SK-N-SH treated with all-trans-retinoic acid at 6 μM for 48 hours (cell line): ENCODE data around the gene DYNLT3.
A peak's percentile ranks its signal among the peaks of the same experiment; 100 is the strongest.

ENCODE experiments used
- ATAC-seq: fragments of 200-7000 bp; cut with Tn5 transposase; 3 replicates; pipeline ENCODE4 v1.9.1; 2020; ENCODE audit warnings: mild to moderate bottlenecking, moderate library complexity
- ARNTL ChIP-seq: fragments of 450-650 bp; formaldehyde crosslinking; IDR thresholded peaks from 2 replicates; pipeline ENCODE4 v1.5.0; 2020; ENCODE audit warnings: low read depth, mild to moderate bottlenecking, moderate library complexity, borderline replicate concordance
- BACH2 ChIP-seq: fragments of 250-450 bp; sonication (Bioruptor Pico); IDR thresholded peaks from 2 replicates; pipeline ENCODE4 v1.9.0; 2021; ENCODE audit warnings: mild to moderate bottlenecking, borderline replicate concordance
- CREB5 ChIP-seq: fragments of 250-450 bp; sonication (Bioruptor Pico); IDR thresholded peaks from 2 replicates; pipeline ENCODE4 v1.5.1; 2020; ENCODE audit warnings: low read depth, mild to moderate bottlenecking, moderate library complexity
- CSDC2 ChIP-seq: fragments of 250-450 bp; sonication (Bioruptor Pico); IDR thresholded peaks from 2 replicates; pipeline ENCODE4 v1.5.0; 2020; ENCODE audit warnings: mild to moderate bottlenecking, moderate library complexity
- CSRNP3 ChIP-seq: fragments of 250-450 bp; sonication (Bioruptor Pico); IDR thresholded peaks from 2 replicates; pipeline ENCODE4 v1.5.1; 2021; ENCODE audit warnings: mild to moderate bottlenecking, moderate library complexity
- ESRRG ChIP-seq: fragments of 250-450 bp; sonication (Bioruptor Pico); IDR thresholded peaks from 2 replicates; pipeline ENCODE4 v1.6.1; 2021; ENCODE audit warnings: mild to moderate bottlenecking
- GLIS3 ChIP-seq: fragments of 250-450 bp; sonication (Bioruptor Pico); IDR thresholded peaks from 2 replicates; pipeline ENCODE4 v1.5.0; 2020; ENCODE audit warnings: mild to moderate bottlenecking, moderate library complexity
- ISL1 ChIP-seq: fragments of 250-450 bp; sonication (Bioruptor Pico); IDR thresholded peaks from 2 replicates; pipeline ENCODE4 v2.1.2; 2022; ENCODE audit warnings: mild to moderate bottlenecking, moderate library complexity
- OSR1 ChIP-seq: fragments of 250-450 bp; sonication (Bioruptor Pico); IDR thresholded peaks from 2 replicates; pipeline ENCODE4 v1.8.0; 2022; ENCODE audit warnings: moderate library complexity, mild to moderate bottlenecking, inconsistent platforms
- PATZ1 ChIP-seq: fragments of 250-450 bp; sonication (Bioruptor Pico); IDR thresholded peaks from 2 replicates; pipeline ENCODE4 v1.8.0; 2020; ENCODE audit warnings: mild to moderate bottlenecking, moderate library complexity, borderline replicate concordance
- POU6F1 ChIP-seq: fragments of 250-450 bp; sonication (Bioruptor Pico); IDR thresholded peaks from 2 replicates; pipeline ENCODE4 v1.8.0; 2021; ENCODE audit warnings: low read depth, mild to moderate bottlenecking, moderate library complexity, borderline replicate concordance
- RARB ChIP-seq: fragments of 250-450 bp; sonication (Bioruptor Pico); IDR thresholded peaks from 2 replicates; pipeline ENCODE4 v1.8.0; 2021; ENCODE audit warnings: mild to moderate bottlenecking, moderate library complexity
- SNAI2 ChIP-seq: fragments of 250-450 bp; sonication (Bioruptor Pico); IDR thresholded peaks from 2 replicates; pipeline ENCODE4 v1.5.0; 2020; ENCODE audit warnings: mild to moderate bottlenecking, moderate library complexity
- TOX ChIP-seq: fragments of 250-450 bp; sonication (Bioruptor Pico); IDR thresholded peaks from 2 replicates; pipeline ENCODE4 v1.8.0; 2021; ENCODE audit warnings: mild to moderate bottlenecking, moderate library complexity, borderline replicate concordance
- TSHZ2 ChIP-seq: fragments of 250-450 bp; sonication (Bioruptor Pico); IDR thresholded peaks from 2 replicates; pipeline ENCODE4 v1.5.0; 2020; ENCODE audit warnings: mild to moderate bottlenecking, moderate library complexity
- ZFP3 ChIP-seq: fragments of 250-450 bp; sonication (Bioruptor Pico); IDR thresholded peaks from 2 replicates; pipeline ENCODE4 v1.5.0; 2020; ENCODE audit warnings: mild to moderate bottlenecking, moderate library complexity
- ZFP30 ChIP-seq: fragments of 450-650 bp; formaldehyde crosslinking; IDR thresholded peaks from 2 replicates; pipeline ENCODE4 v1.5.0; 2022; ENCODE audit warnings: mild to moderate bottlenecking, moderate library complexity
- ZNF565 ChIP-seq: fragments of 450-650 bp; formaldehyde crosslinking; conservative IDR thresholded peaks from 2 replicates; pipeline ENCODE4 v1.5.0; 2020; ENCODE audit warnings: low read depth, mild to moderate bottlenecking, moderate library complexity
- ZNF70 ChIP-seq: fragments of 450-650 bp; formaldehyde crosslinking; IDR thresholded peaks from 2 replicates; pipeline ENCODE4 v1.5.0; 2020; ENCODE audit warnings: mild to moderate bottlenecking, moderate library complexity
- ZNF8 ChIP-seq: fragments of 450-650 bp; formaldehyde crosslinking; IDR thresholded peaks from 2 replicates; pipeline ENCODE4 v1.5.0; 2020; ENCODE audit warnings: mild to moderate bottlenecking, moderate library complexity

Gene DYNLT3

GRCh38 chrX:37834937-37835336 is 12.4 kb downstream of the DYNLT3 start:
- TF ChIP-seq SNAI2 (CRISPR knock-in tag) (no peak), OSR1 (CRISPR knock-in tag) (no peak), CREB5 (no peak), PATZ1 (CRISPR knock-in tag) (no peak), ARNTL (CRISPR knock-in tag) (no peak)
- no peak for ATAC-seq

GRCh38 chrX:37830371-37830770 is 17.0 kb downstream of the DYNLT3 start:
- ATAC-seq: no peak
- TF ChIP-seq ZFP30 (CRISPR knock-in tag) (no peak), OSR1 (CRISPR knock-in tag) (no peak), TOX (CRISPR knock-in tag) (no peak), TSHZ2 (CRISPR knock-in tag) (no peak), CSRNP3 (CRISPR knock-in tag) (no peak), GLIS3 (no peak), PATZ1 (CRISPR knock-in tag) (no peak), BACH2 (CRISPR knock-in tag) (no peak), ISL1 (CRISPR knock-in tag) (no peak), SNAI2 (CRISPR knock-in tag) (no peak), ESRRG (CRISPR knock-in tag) (no peak)

- TF ChIP-seq ZNF8: no peak
- TF ChIP-seq ZFP3 (CRISPR knock-in tag): no peak
- no peak for TF ChIP-seq CREB5
- no peak for TF ChIP-seq CSDC2 (CRISPR knock-in tag)
- no peak for TF ChIP-seq GLIS3
- TF ChIP-seq ESRRG (CRISPR knock-in tag): no peak
- no peak for ATAC-seq
These were observed 17.6 kb downstream of the DYNLT3 start for GRCh38 chrX:37829721-37830120.

GRCh38 chrX:37825215-37825842 is 22.0 kb downstream of the DYNLT3 start:
- ATAC-seq: peak; percentile 81
- no peak for TF ChIP-seq ZNF565 (CRISPR knock-in tag)
- TF ChIP-seq ZNF70 (CRISPR knock-in tag): no peak
- TF ChIP-seq BACH2 (CRISPR knock-in tag): no peak
- TF ChIP-seq POU6F1 (CRISPR knock-in tag): no peak
- TF ChIP-seq PATZ1 (CRISPR knock-in tag): no peak
- TF ChIP-seq RARB (CRISPR knock-in tag): no peak
- TF ChIP-seq ZFP3 (CRISPR knock-in tag): no peak
- TF ChIP-seq OSR1 (CRISPR knock-in tag): no peak
